ENCODE measurements around the gene PIKFYVE.
"Not testable (repeated sequence)": the region's sequence is repeated elsewhere in the genome, so short reads cannot be mapped to it uniquely, and the experiment has no call there.

PIKFYVE gene

GRCh38 chr2:208265801-208266552 is at the start of gene PIKFYVE:
PIKFYVE (plus strand) TSS chr2:208266255; CDS start chr2:208271520, 5,265 bp downstream.
- Mint-ChIP-seq H3K9me3 (no peaks in the 10 kb centered on the region), H3K27me3 (no peaks in the 10 kb centered on the region), H3K4me3 (peak within 1 kb of the TSS; percentile 86), H3K27ac (peak within 1 kb of the TSS; percentile 95), H3K36me3 (ENCODE audit: low read depth) (peaks cover 20% of the 10 kb centered on the region), H3K4me1 (ENCODE audit: low read depth) (peaks cover 40% of the 10 kb centered on the region)
- DNase-seq: peak; percentile 89

- not testable (repeated sequence) for H3K36me3 Mint-ChIP-seq (ENCODE audit: low read depth); H3K4me3 Mint-ChIP-seq; H3K4me1 Mint-ChIP-seq (ENCODE audit: low read depth); H3K27me3 Mint-ChIP-seq; DNase-seq; H3K9me3 Mint-ChIP-seq; H3K27ac Mint-ChIP-seq
Measured at GRCh38 chr2:208221873-208222272, 44.2 kb upstream of the PIKFYVE start.

GRCh38 chr2:208222351-208222750 is 43.7 kb upstream of the PIKFYVE start:
- Mint-ChIP-seq H3K27me3 (no peaks in the 10 kb centered on the region), H3K4me1 (ENCODE audit: low read depth) (no peaks in the 10 kb centered on the region), H3K4me3 (no peak overlapping the region), H3K9me3 (no peaks in the 10 kb centered on the region), H3K36me3 (ENCODE audit: low read depth) (no peaks in the 10 kb centered on the region), H3K27ac (no peak overlapping the region)
- DNase-seq: no peak

- H3K4me1 Mint-ChIP-seq (ENCODE audit: low read depth): no peaks in the 10 kb centered on the region
- no peaks in the 10 kb centered on the region for H3K36me3 Mint-ChIP-seq (ENCODE audit: low read depth)
- H3K9me3 Mint-ChIP-seq: no peaks in the 10 kb centered on the region
- DNase-seq: no peak
- H3K27me3 Mint-ChIP-seq: no peaks in the 10 kb centered on the region
- no peak overlapping the region for H3K4me3 Mint-ChIP-seq
- no peak overlapping the region for H3K27ac Mint-ChIP-seq
Measured at GRCh38 chr2:208224802-208225201, 41.3 kb upstream of the PIKFYVE start.

- no peak for DNase-seq
- H3K4me1 Mint-ChIP-seq (ENCODE audit: low read depth): no peaks in the 10 kb centered on the region
- H3K27me3 Mint-ChIP-seq: no peaks in the 10 kb centered on the region
- peaks cover 8% of the 10 kb centered on the region for H3K9me3 Mint-ChIP-seq
- H3K27ac Mint-ChIP-seq: no peak overlapping the region
- no peak overlapping the region for H3K4me3 Mint-ChIP-seq
- H3K36me3 Mint-ChIP-seq (ENCODE audit: low read depth): no peaks in the 10 kb centered on the region
Measured at GRCh38 chr2:208227581-208228232, 38.3 kb upstream of the PIKFYVE start.

- no peak for DNase-seq
- H3K9me3 Mint-ChIP-seq: peaks cover 8% of the 10 kb centered on the region
- no peaks in the 10 kb centered on the region for H3K27me3 Mint-ChIP-seq
- H3K4me3 Mint-ChIP-seq: no peak overlapping the region
- no peak overlapping the region for H3K27ac Mint-ChIP-seq
- H3K4me1 Mint-ChIP-seq (ENCODE audit: low read depth): no peaks in the 10 kb centered on the region
- no peaks in the 10 kb centered on the region for H3K36me3 Mint-ChIP-seq (ENCODE audit: low read depth)
Measured at GRCh38 chr2:208228476-208228875, 37.6 kb upstream of the PIKFYVE start.

GRCh38 chr2:208234786-208235185 is 31.3 kb upstream of the PIKFYVE start:
- no peak for DNase-seq
- no peak overlapping the region for H3K4me3 Mint-ChIP-seq
- H3K27ac Mint-ChIP-seq: no peak overlapping the region
- H3K4me1 Mint-ChIP-seq (ENCODE audit: low read depth): no peaks in the 10 kb centered on the region
- peaks cover 8% of the 10 kb centered on the region for H3K9me3 Mint-ChIP-seq
- no peaks in the 10 kb centered on the region for H3K27me3 Mint-ChIP-seq
- peaks cover 46% of the 10 kb centered on the region for H3K36me3 Mint-ChIP-seq (ENCODE audit: low read depth)

- Mint-ChIP-seq H3K27ac (no peak overlapping the region), H3K4me1 (ENCODE audit: low read depth) (no peaks in the 10 kb centered on the region), H3K27me3 (no peaks in the 10 kb centered on the region), H3K9me3 (peaks cover 8% of the 10 kb centered on the region), H3K36me3 (ENCODE audit: low read depth) (peaks cover 53% of the 10 kb centered on the region), H3K4me3 (no peak overlapping the region)
- DNase-seq: no peak
Measured at GRCh38 chr2:208235860-208236259, 30.2 kb upstream of the PIKFYVE start.

- Mint-ChIP-seq H3K27me3 (no peaks in the 10 kb centered on the region), H3K4me1 (ENCODE audit: low read depth) (no peaks in the 10 kb centered on the region), H3K4me3 (no peak overlapping the region), H3K9me3 (no peaks in the 10 kb centered on the region), H3K36me3 (ENCODE audit: low read depth) (peaks cover 76% of the 10 kb centered on the region), H3K27ac (no peak overlapping the region)
- no peak for DNase-seq
Measured at GRCh38 chr2:208239770-208240493, 26.1 kb upstream of the PIKFYVE start.

- DNase-seq: no peak
- H3K4me3 Mint-ChIP-seq: no peak overlapping the region
- no peaks in the 10 kb centered on the region for H3K27me3 Mint-ChIP-seq
- H3K36me3 Mint-ChIP-seq (ENCODE audit: low read depth): peaks cover 72% of the 10 kb centered on the region
- H3K4me1 Mint-ChIP-seq (ENCODE audit: low read depth): no peaks in the 10 kb centered on the region
- no peak overlapping the region for H3K27ac Mint-ChIP-seq
- H3K9me3 Mint-ChIP-seq: no peaks in the 10 kb centered on the region
Measured at GRCh38 chr2:208240619-208241209, 25.3 kb upstream of the PIKFYVE start.

GRCh38 chr2:208244422-208244821 is 21.6 kb upstream of the PIKFYVE start:
- H3K36me3 Mint-ChIP-seq (ENCODE audit: low read depth): peaks cover 71% of the 10 kb centered on the region

GRCh38 chr2:208245746-208246145 is 20.3 kb upstream of the PIKFYVE start:
- no peak overlapping the region for H3K27ac Mint-ChIP-seq
- H3K27me3 Mint-ChIP-seq: no peaks in the 10 kb centered on the region
- H3K4me1 Mint-ChIP-seq (ENCODE audit: low read depth): peaks cover 4% of the 10 kb centered on the region
- DNase-seq: no peak
- H3K4me3 Mint-ChIP-seq: no peak overlapping the region
- H3K9me3 Mint-ChIP-seq: no peaks in the 10 kb centered on the region
- peaks cover 74% of the 10 kb centered on the region for H3K36me3 Mint-ChIP-seq (ENCODE audit: low read depth)

More at GRCh38 chr2:208244422-208244821, 21.6 kb upstream of the PIKFYVE start:
- Mint-ChIP-seq H3K27me3 (no peaks in the 10 kb centered on the region), H3K9me3 (no peaks in the 10 kb centered on the region), H3K27ac (no peak overlapping the region), H3K4me3 (no peak overlapping the region), H3K4me1 (ENCODE audit: low read depth) (no peaks in the 10 kb centered on the region)
- no peak for DNase-seq

- Mint-ChIP-seq H3K4me1 (ENCODE audit: low read depth) (peaks cover 16% of the 10 kb centered on the region), H3K27me3 (no peaks in the 10 kb centered on the region), H3K4me3 (no peak overlapping the region), H3K27ac (no peak overlapping the region), H3K9me3 (no peaks in the 10 kb centered on the region), H3K36me3 (ENCODE audit: low read depth) (peaks cover 75% of the 10 kb centered on the region)
- DNase-seq: no peak
Measured at GRCh38 chr2:208248601-208249000, 17.5 kb upstream of the PIKFYVE start.

GRCh38 chr2:208249296-208249695 is 16.8 kb upstream of the PIKFYVE start:
- Mint-ChIP-seq H3K27me3 (no peaks in the 10 kb centered on the region), H3K27ac (no peak overlapping the region), H3K36me3 (ENCODE audit: low read depth) (peaks cover 71% of the 10 kb centered on the region), H3K4me1 (ENCODE audit: low read depth) (peaks cover 20% of the 10 kb centered on the region), H3K4me3 (no peak overlapping the region), H3K9me3 (no peaks in the 10 kb centered on the region)
- DNase-seq: no peak

All from activated T-cell treated with anti-CD3 and anti-CD28 coated beads, Interleukin-2, amount 50 U/mL, for 24 hours (primary cell).